Psoas muscle (tissue), 8 donors: ENCODE measurements around the gene CAMK2B. TPM values are rescaled to one million over a fixed set of nuclear protein-coding genes. Genes with fewer than 3 reads are reported as not detected.
A peak's percentile ranks its signal among the peaks of the same experiment; 100 is the strongest.

Experiments used
- ATAC-seq, 4 donors: fragments of 200-7000 bp; cut with Tn5 transposase; one replicate each; pipeline ENCODE4 v1.9.1; 2020; ENCODE audit warnings: moderate library complexity in 3 of 4, mild to moderate bottlenecking in 2 of 4
- DNase-seq, 2 donors: peaks; one replicate each; pipeline ENCODE4 v3.0.0-alpha.2; 2020
- H3K27ac ChIP-seq: fragments of 200-600 bp; one replicate; pipeline ENCODE4 v1.8.0; 2022
- H3K27me3 ChIP-seq, 3 donors: fragments of 200-600 bp in 1 of 3; one replicate each; pipeline versions ENCODE4 v1.6.1 to v1.8.0; 2013 to 2022; ENCODE audit warnings: low read length in 2 of 3, mild to moderate bottlenecking in 2 of 3, moderate library complexity in 1 of 3; ENCODE audit not compliant: insufficient read depth in 3 of 3
- H3K36me3 ChIP-seq, 2 donors: fragments of 200-600 bp in 1 of 2; one replicate each; pipeline versions ENCODE4 v1.6.1 to v1.8.0; 2013 to 2022; ENCODE audit warnings: low read depth in 1 of 2, mild to moderate bottlenecking in 1 of 2, moderate library complexity in 1 of 2; ENCODE audit not compliant: insufficient read depth in 1 of 2
- H3K4me1 ChIP-seq: fragments of 200-600 bp; one replicate; pipeline ENCODE4 v1.8.0; 2022
- H3K4me3 ChIP-seq: fragments of 200-600 bp; one replicate; pipeline ENCODE4 v1.8.0; 2022; ENCODE audit warnings: mild to moderate bottlenecking
- H3K9me3 ChIP-seq: fragments of 200-600 bp; one replicate; pipeline ENCODE4 v1.8.0; 2022
- CTCF ChIP-seq: fragments of 200-600 bp; IDR thresholded peaks from one replicate; pipeline ENCODE4 v1.8.0; 2022; ENCODE audit warnings: antibody characterized with exemption
- WGBS, 3 donors: extraction: QIAGEN DNeasy Blood & Tissue Kit; methylation state at CpG; one replicate each; pipeline versions ENCODE4 v1.1.6 to v1.1.7; 2013; 5-methylcytosine and 5-hydroxymethylcytosine counted together
- intact Hi-C, 2 donors: fragments of 100-400 bp; cut with DNase I; formaldehyde crosslinking; loops; one replicate each; pipeline versions ENCODE4 v1.11.0 to v1.14.2; 2022
- polyA plus RNA-seq, 3 donors: library from polyadenylated mRNA; stranded (reverse); fragments of 200-250 nt; gene quantifications; one replicate each; pipeline ENCODE4 v1.2.3, GENCODE V29; 2013
- total RNA-seq, 4 donors: library from RNA; stranded (reverse); fragmentation: NEBNext Ultra II Directional in 2 of 4; extraction: Animal tissue kit (Norgen Biotek cat#: 25700) in 2 of 4; gene quantifications; one replicate each; pipeline versions ENCODE4 v1.2.1 to v1.2.4, GENCODE V29; 2021 to 2023
- donor health status: healthy with polysubstance abuse.
- donor health status: DM: no; HTN: no; CAD: no; lungs with moderate emphysema.
- donor health status: Bipolar disorder and iron deficiency.
- donor health status: healthy.
- donor health status: DM: yes; HTN: yes; CAD: no.
- donor health status: DM: no; HTN: no; CAD: no.
- donor health status: DM: no; HTN: no; CAD: no.
- donor health status: DM: yes; HTN: yes; CAD: no.

Gene CAMK2B
- total and polyA plus RNA-seq, 7 donors: 14.5 to 81.4 (median 50.0) TPM

- no peaks in the 10 kb centered on the region for H3K9me3 ChIP-seq
- TF ChIP-seq CTCF: no peak
- DNase-seq: peak; percentile 40 to 69
- H3K27ac ChIP-seq: peak overlapping the region; percentile 68
- intact Hi-C loops: no loop called here
- H3K4me3 ChIP-seq: no peak overlapping the region
- peaks cover 0 to 1% (median 0%) of the 10 kb centered on the region in 3 donors for H3K27me3 ChIP-seq
- peaks cover 0 to 3% of the 10 kb centered on the region in 2 donors for H3K36me3 ChIP-seq
- peaks cover 8% of the 10 kb centered on the region for H3K4me1 ChIP-seq
- WGBS, 3 donors: 16 to 30% (median 29%) methylated on average over 23 to 26 of the region's 26 CpGs
- ATAC-seq: peak; percentile 78 to 89 (median 84)
Measured at GRCh38 chr7:44225566-44226395, 99.6 kb downstream of the CAMK2B start.

GRCh38 chr7:44224974-44225565 is 100.3 kb downstream of the CAMK2B start:
- Histone ChIP-seq H3K27ac (no peak overlapping the region), H3K4me3 (no peak overlapping the region), H3K4me1 (peaks cover 8% of the 10 kb centered on the region), H3K36me3 (no peaks in the 10 kb centered on the region), H3K27me3 (peaks cover 0 to 1% (median 0%) of the 10 kb centered on the region in 3 donors), H3K9me3 (no peaks in the 10 kb centered on the region)
- 61 to 73% (median 61%) methylated on average over 9 to 10 of the region's 10 CpGs for WGBS, 3 donors
- ATAC-seq: peak in 1 of 4 donors; percentile 6
- peak; percentile 9 to 39 for DNase-seq
- intact Hi-C loops: no loop called here
- no peak for TF ChIP-seq CTCF

GRCh38 chr7:44224080-44224973 is 101.1 kb downstream of the CAMK2B start:
- WGBS, 3 donors: 67 to 81% (median 77%) methylated on average over 16 to 18 of the region's 18 CpGs
- Histone ChIP-seq H3K4me3 (no peak overlapping the region), H3K27ac (no peak overlapping the region), H3K27me3 (peaks cover 0 to 1% (median 0%) of the 10 kb centered on the region in 3 donors), H3K36me3 (no peaks in the 10 kb centered on the region), H3K9me3 (no peaks in the 10 kb centered on the region), H3K4me1 (peaks cover 8% of the 10 kb centered on the region)
- ATAC-seq (no peak), DNase-seq (peak; percentile 9 to 50)
- intact Hi-C loops: no loop called here
- TF ChIP-seq CTCF: no peak

- H3K36me3 ChIP-seq: no peaks in the 10 kb centered on the region
- no peak for ATAC-seq
- no peak overlapping the region for H3K4me3 ChIP-seq
- H3K4me1 ChIP-seq: peaks cover 9% of the 10 kb centered on the region
- H3K27me3 ChIP-seq: peaks cover 0 to 1% (median 0%) of the 10 kb centered on the region in 3 donors
- TF ChIP-seq CTCF: no peak
- no peaks in the 10 kb centered on the region for H3K9me3 ChIP-seq
- no peak overlapping the region for H3K27ac ChIP-seq
- intact Hi-C loops: no loop called here
- 67 to 83% (median 71%) methylated on average over 5 of the region's 5 CpGs for WGBS, 3 donors
- peak in 1 of 2 donors; percentile 35 for DNase-seq
Measured at GRCh38 chr7:44223362-44224079, 101.9 kb downstream of the CAMK2B start.
